HepG2 (cell line): ENCODE measurements around the gene RAPGEF6. TPM values are rescaled to one million over a fixed set of nuclear protein-coding genes. Genes with fewer than 3 reads are reported as not detected.
A peak's percentile ranks its signal among the peaks of the same experiment; 100 is the strongest.

Experiments
- PLRG1 ChIP-seq: fragments of 450-650 bp; conservative IDR thresholded peaks from 2 replicates; pipeline ENCODE4 v1.6.1; 2016
- ZNF850 ChIP-seq: sonication (generic); formaldehyde crosslinking; conservative IDR thresholded peaks from 2 replicates; pipeline ENCODE4 v1.9.0; 2021; ENCODE audit warnings: mild to moderate bottlenecking, missing genetic modification reagents
- polyA plus RNA-seq, 8 experiments: library from polyadenylated mRNA; depleted of rRNA in 3 of 8; stranded (reverse) in 7 of 8; unstranded in 1 of 8; fragments of >200 nt; fragmentation: Illumina TruSeq in 4 of 8; extraction: Trizol in 4 of 8; gene quantifications; 2 replicates each; pipeline versions ENCODE4 v1.2.1 to v1.2.3, GENCODE V29; 2011 to 2016; ENCODE audit warnings: low read depth in 4 of 8, missing spikeins in 1 of 8, mixed read lengths in 1 of 8; ENCODE audit not compliant: insufficient read depth in 1 of 8
- total RNA-seq, 5 experiments: library from RNA; depleted of rRNA; stranded (reverse); fragments of >200 nt; fragmentation: Illumina TruSeq; extraction: Trizol; gene quantifications; 2 replicates each; pipeline ENCODE4 v1.2.3, GENCODE V29; 2016; ENCODE audit warnings: low read depth in 1 of 5
- TF ChIP-seq, protein P1 (sequence below): sonication (generic); formaldehyde crosslinking; IDR thresholded peaks from one replicate; pipeline ENCODE4 v1.5.1; 2020; ENCODE audit warnings: mild to moderate bottlenecking, missing genetic modification reagents; ENCODE audit errors: not compliant biosample characterization

RAPGEF6 gene
- total and polyA plus RNA-seq, 2 of the 13 experiments (the other 11 are each of a cell fraction or from before 2014, with no cell fraction given): 7.7 to 24.6 TPM

DNA sequence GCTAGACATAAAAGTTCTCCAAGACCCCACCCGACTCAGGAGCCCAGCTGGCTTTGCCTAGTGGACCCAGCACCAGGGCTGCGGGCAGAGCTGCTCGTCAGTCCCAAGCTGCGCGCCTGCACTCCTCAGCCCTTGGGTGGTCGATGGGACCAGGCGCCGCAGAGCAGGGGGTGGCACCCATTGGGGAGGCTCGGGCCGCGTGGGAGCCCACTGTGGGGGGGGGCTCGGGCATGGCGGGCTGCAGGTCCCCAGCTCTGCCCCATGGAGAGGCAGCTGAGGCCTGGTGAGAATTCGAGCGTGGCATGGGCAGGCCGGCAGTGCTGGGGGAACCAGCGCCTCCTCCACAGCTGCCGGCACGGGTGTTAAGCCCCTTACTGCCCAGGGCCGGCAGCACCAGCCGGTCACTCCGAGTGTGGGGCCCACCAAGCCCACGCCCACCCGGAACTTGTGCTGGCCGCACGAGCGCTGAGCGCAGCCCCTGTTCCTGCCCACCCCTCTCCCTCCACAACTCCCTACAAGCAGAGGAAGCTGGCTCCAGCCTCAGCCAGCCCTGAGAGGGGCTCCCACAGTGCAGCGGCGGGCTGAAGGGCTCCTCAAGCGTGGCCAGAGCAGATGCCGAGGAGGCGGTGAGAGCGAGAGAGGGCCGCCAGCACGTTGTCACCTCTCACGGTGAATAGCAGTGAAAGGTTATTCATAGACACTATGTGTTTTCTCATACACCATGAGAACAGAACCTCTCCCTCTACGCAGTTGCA, 54.9 kb downstream of the RAPGEF6 start (continued):
- TF ChIP-seq, protein P1, sequence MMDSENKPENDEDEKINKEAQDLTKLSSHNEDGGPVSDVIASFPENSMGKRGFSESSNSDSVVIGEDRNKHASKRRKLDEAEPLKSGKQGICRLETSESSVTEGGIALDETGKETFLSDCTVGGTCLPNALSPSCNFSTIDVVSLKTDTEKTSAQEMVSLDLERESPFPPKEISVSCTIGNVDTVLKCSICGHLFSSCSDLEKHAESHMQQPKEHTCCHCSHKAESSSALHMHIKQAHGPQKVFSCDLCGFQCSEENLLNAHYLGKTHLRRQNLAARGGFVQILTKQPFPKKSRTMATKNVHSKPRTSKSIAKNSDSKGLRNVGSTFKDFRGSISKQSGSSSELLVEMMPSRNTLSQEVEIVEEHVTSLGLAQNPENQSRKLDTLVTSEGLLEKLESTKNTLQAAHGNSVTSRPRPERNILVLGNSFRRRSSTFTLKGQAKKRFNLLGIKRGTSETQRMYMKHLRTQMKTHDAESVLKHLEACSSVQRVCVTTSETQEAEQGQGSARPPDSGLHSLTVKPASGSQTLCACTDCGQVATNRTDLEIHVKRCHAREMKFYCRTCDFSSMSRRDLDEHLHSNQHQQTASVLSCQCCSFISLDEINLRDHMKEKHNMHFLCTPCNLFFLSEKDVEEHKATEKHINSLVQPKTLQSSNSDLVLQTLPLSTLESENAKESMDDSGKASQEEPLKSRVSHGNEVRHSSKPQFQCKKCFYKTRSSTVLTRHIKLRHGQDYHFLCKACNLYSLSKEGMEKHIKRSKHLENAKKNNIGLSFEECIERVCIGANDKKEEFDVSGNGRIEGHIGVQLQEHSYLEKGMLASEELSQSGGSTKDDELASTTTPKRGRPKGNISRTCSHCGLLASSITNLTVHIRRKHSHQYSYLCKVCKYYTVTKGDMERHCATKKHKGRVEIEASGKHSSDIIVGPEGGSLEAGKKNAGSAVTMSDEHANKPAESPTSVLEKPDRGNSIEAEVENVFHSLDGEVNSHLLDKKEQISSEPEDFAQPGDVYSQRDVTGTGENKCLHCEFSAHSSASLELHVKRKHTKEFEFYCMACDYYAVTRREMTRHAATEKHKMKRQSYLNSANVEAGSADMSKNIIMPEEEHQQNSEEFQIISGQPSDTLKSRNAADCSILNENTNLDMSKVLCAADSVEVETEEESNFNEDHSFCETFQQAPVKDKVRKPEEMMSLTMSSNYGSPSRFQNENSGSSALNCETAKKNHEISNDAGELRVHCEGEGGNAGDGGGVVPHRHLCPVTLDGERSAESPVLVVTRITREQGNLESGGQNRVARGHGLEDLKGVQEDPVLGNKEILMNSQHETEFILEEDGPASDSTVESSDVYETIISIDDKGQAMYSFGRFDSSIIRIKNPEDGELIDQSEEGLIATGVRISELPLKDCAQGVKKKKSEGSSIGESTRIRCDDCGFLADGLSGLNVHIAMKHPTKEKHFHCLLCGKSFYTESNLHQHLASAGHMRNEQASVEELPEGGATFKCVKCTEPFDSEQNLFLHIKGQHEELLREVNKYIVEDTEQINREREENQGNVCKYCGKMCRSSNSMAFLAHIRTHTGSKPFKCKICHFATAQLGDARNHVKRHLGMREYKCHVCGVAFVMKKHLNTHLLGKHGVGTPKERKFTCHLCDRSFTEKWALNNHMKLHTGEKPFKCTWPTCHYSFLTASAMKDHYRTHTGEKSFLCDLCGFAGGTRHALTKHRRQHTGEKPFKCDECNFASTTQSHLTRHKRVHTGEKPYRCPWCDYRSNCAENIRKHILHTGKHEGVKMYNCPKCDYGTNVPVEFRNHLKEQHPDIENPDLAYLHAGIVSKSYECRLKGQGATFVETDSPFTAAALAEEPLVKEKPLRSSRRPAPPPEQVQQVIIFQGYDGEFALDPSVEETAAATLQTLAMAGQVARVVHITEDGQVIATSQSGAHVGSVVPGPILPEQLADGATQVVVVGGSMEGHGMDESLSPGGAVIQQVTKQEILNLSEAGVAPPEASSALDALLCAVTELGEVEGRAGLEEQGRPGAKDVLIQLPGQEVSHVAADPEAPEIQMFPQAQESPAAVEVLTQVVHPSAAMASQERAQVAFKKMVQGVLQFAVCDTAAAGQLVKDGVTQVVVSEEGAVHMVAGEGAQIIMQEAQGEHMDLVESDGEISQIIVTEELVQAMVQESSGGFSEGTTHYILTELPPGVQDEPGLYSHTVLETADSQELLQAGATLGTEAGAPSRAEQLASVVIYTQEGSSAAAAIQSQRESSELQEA (CRISPR knock-in tag): no peak
- TF ChIP-seq ZNF850 (CRISPR knock-in tag): peak; percentile 94
- TF ChIP-seq PLRG1: no peak
